Osteoblast (primary cell): Measurements from ENCODE around the gene SKIC8. TPM values are rescaled to one million over a fixed set of nuclear protein-coding genes. Genes with fewer than 3 reads are reported as not detected.
A peak's percentile ranks its signal among the peaks of the same experiment; 100 is the strongest.

Experiments used
- DNase-seq: peaks from one replicate; pipeline ENCODE4 v3.0.0; 2011; ENCODE audit warnings: low spot score, mixed read lengths; ENCODE audit not compliant: insufficient read length; ENCODE audit errors: missing footprints
- H2AFZ ChIP-seq: 2 replicates; pipeline ENCODE4 v1.6.0; 2011; ENCODE audit warnings: mild to moderate bottlenecking, low read length
- H3K27ac ChIP-seq: 2 replicates; pipeline ENCODE4 v1.5.1; 2011; ENCODE audit warnings: mild to moderate bottlenecking, low read depth, low read length, moderate library complexity
- H3K27me3 ChIP-seq: 2 replicates; pipeline ENCODE4 v1.6.0; 2012; ENCODE audit warnings: mild to moderate bottlenecking, control low read depth, inconsistent platforms, low read length, moderate library complexity; ENCODE audit not compliant: insufficient read depth
- H3K36me3 ChIP-seq: 2 replicates; pipeline ENCODE4 v1.5.1; 2011; ENCODE audit warnings: mild to moderate bottlenecking, low read length, control low read depth, moderate library complexity; ENCODE audit not compliant: insufficient read depth
- H3K4me1 ChIP-seq: 2 replicates; pipeline ENCODE4 v1.5.1; 2011; ENCODE audit warnings: mild to moderate bottlenecking, low read length, control low read depth, moderate library complexity; ENCODE audit not compliant: insufficient read depth
- H3K4me2 ChIP-seq: 2 replicates; pipeline ENCODE4 v1.6.0; 2011; ENCODE audit warnings: mild to moderate bottlenecking, low read length; ENCODE audit not compliant: insufficient read depth
- H3K4me3 ChIP-seq: fragments of 200-600 bp; sonication (generic); 3 replicates; pipeline ENCODE4 v1.5.1; 2012; ENCODE audit warnings: mild to moderate bottlenecking, low read length, inconsistent platforms; ENCODE audit not compliant: insufficient read depth
- H3K79me2 ChIP-seq: 2 replicates; pipeline ENCODE4 v1.6.0; 2012; ENCODE audit warnings: mild to moderate bottlenecking, low read length, control low read depth, inconsistent platforms; ENCODE audit not compliant: insufficient read depth
- H3K9me3 ChIP-seq: 2 replicates; pipeline ENCODE4 v1.5.1; 2011; ENCODE audit warnings: low read depth, low read length, control low read depth
- H4K20me1 ChIP-seq: 2 replicates; pipeline ENCODE4 v1.6.0; 2012; ENCODE audit warnings: mild to moderate bottlenecking, low read length, control low read depth; ENCODE audit not compliant: insufficient read depth
- CTCF ChIP-seq: IDR thresholded peaks from 2 replicates; pipeline ENCODE4 v1.5.1; 2011; ENCODE audit warnings: mild to moderate bottlenecking, low read depth, low read length, moderate library complexity; ENCODE audit errors: extremely low read depth
- total RNA-seq: library from RNA; depleted of rRNA; stranded (reverse); fragments of >200 nt; gene quantifications from 2 replicates; pipeline ENCODE4 v1.2.3, GENCODE V29; 2012

SKIC8 gene
- total RNA-seq, 1 donor, result 62.6 TPM

- no peak overlapping the region for H2AFZ ChIP-seq
- no peak overlapping the region for H3K4me3 ChIP-seq
- no peaks in the 10 kb centered on the region for H3K36me3 ChIP-seq
- H3K9me3 ChIP-seq, result no peaks in the 10 kb centered on the region
- peaks cover 10% of the 10 kb centered on the region for H3K4me1 ChIP-seq
- no peak overlapping the region for H3K4me2 ChIP-seq
- H3K79me2 ChIP-seq, result no peaks in the 10 kb centered on the region
- H3K27ac ChIP-seq, result no peak overlapping the region
- no peaks in the 10 kb centered on the region for H4K20me1 ChIP-seq
- no peaks in the 10 kb centered on the region for H3K27me3 ChIP-seq
- DNase-seq, result peak; percentile 88
- no peak for TF ChIP-seq CTCF
These were observed 36.0 kb downstream of the SKIC8 start for GRCh38 chr15:78263351-78263781.

- no peak for TF ChIP-seq CTCF
- Histone ChIP-seq H3K4me1 (peaks cover 10% of the 10 kb centered on the region), H3K4me3 (no peak overlapping the region), H3K27ac (no peak overlapping the region), H3K79me2 (no peaks in the 10 kb centered on the region), H2AFZ (no peak overlapping the region), H3K36me3 (no peaks in the 10 kb centered on the region), H3K27me3 (no peaks in the 10 kb centered on the region), H3K9me3 (no peaks in the 10 kb centered on the region), H4K20me1 (no peaks in the 10 kb centered on the region), H3K4me2 (no peak overlapping the region)
- DNase-seq, result no peak
These were observed 38.3 kb downstream of the SKIC8 start for GRCh38 chr15:78261062-78261461.

GRCh38 chr15:78260489-78260888, 38.9 kb downstream of the SKIC8 start:
- H3K27me3 ChIP-seq, result no peaks in the 10 kb centered on the region
- no peaks in the 10 kb centered on the region for H3K79me2 ChIP-seq
- no peaks in the 10 kb centered on the region for H3K36me3 ChIP-seq
- no peak overlapping the region for H2AFZ ChIP-seq
- H3K27ac ChIP-seq, result no peak overlapping the region
- H3K4me1 ChIP-seq, result peaks cover 8% of the 10 kb centered on the region
- no peak overlapping the region for H3K4me3 ChIP-seq
- TF ChIP-seq CTCF, result no peak
- no peaks in the 10 kb centered on the region for H4K20me1 ChIP-seq
- H3K9me3 ChIP-seq, result no peaks in the 10 kb centered on the region
- no peak overlapping the region for H3K4me2 ChIP-seq
- no peak for DNase-seq

- H3K36me3 ChIP-seq, result no peaks in the 10 kb centered on the region
- H3K79me2 ChIP-seq, result no peaks in the 10 kb centered on the region
- no peaks in the 10 kb centered on the region for H3K9me3 ChIP-seq
- H3K27ac ChIP-seq, result no peak overlapping the region
- no peak overlapping the region for H2AFZ ChIP-seq
- no peak overlapping the region for H3K4me2 ChIP-seq
- H4K20me1 ChIP-seq, result no peaks in the 10 kb centered on the region
- no peak for DNase-seq
- no peaks in the 10 kb centered on the region for H3K4me1 ChIP-seq
- H3K4me3 ChIP-seq, result no peak overlapping the region
- TF ChIP-seq CTCF, result no peak
- H3K27me3 ChIP-seq, result no peaks in the 10 kb centered on the region
These were observed 40.2 kb downstream of the SKIC8 start for GRCh38 chr15:78259232-78259631.
